GOT3 (cell line): ENCODE measurements around the gene PTPRC.

ENCODE experiments used
- DNase-seq: peaks from one replicate; lab custom pipeline; 2025; ENCODE audit warnings: mixed read lengths; lab: John Stamatoyannopoulos, UW

Gene PTPRC

GRCh38 chr1:198643808-198644207 lies 5.0 kb downstream of the PTPRC start:
- no peak for DNase-seq

- no peak for DNase-seq
Measured at GRCh38 chr1:198647055-198647454, 8.2 kb downstream of the PTPRC start.

- no peak for DNase-seq
Measured at GRCh38 chr1:198648592-198648991, 9.8 kb downstream of the PTPRC start.

- no peak for DNase-seq
Measured at GRCh38 chr1:198649232-198649967, 10.6 kb downstream of the PTPRC start.

- DNase-seq: no peak
Measured at GRCh38 chr1:198649968-198650338, 11.1 kb downstream of the PTPRC start.

GRCh38 chr1:198650506-198650905 lies 11.7 kb downstream of the PTPRC start:
- no peak for DNase-seq

- DNase-seq: no peak
Measured at GRCh38 chr1:198651650-198652400, 13.0 kb downstream of the PTPRC start.

GRCh38 chr1:198653808-198654413 lies 15.1 kb downstream of the PTPRC start:
- DNase-seq: no peak

GRCh38 chr1:198655459-198656121 lies 16.8 kb downstream of the PTPRC start:
- DNase-seq: no peak

GRCh38 chr1:198656500-198656932 lies 17.7 kb downstream of the PTPRC start:
- no peak for DNase-seq

GRCh38 chr1:198657550-198658064 lies 18.8 kb downstream of the PTPRC start:
- DNase-seq: no peak

GRCh38 chr1:198660341-198661261 lies 21.8 kb downstream of the PTPRC start:
- no peak for DNase-seq

GRCh38 chr1:198662821-198663220 lies 24.0 kb downstream of the PTPRC start:
- no peak for DNase-seq

GRCh38 chr1:198664068-198664788 lies 25.4 kb downstream of the PTPRC start:
- DNase-seq: no peak

GRCh38 chr1:198667186-198667585 lies 28.3 kb downstream of the PTPRC start:
- DNase-seq: no peak

GRCh38 chr1:198667807-198668206 lies 29.0 kb downstream of the PTPRC start:
- DNase-seq: no peak

GRCh38 chr1:198669023-198669698 lies 30.3 kb downstream of the PTPRC start:
- DNase-seq: no peak

GRCh38 chr1:198669771-198670170 lies 30.9 kb downstream of the PTPRC start:
- no peak for DNase-seq

GRCh38 chr1:198671136-198671535 lies 32.3 kb downstream of the PTPRC start:
- DNase-seq: no peak

- DNase-seq: no peak
Measured at GRCh38 chr1:198672124-198672523, 33.3 kb downstream of the PTPRC start.
